Measurements from ENCODE around the gene C8A.

Gene C8A

GRCh38 chr1:56819387-56819899, 35.2 kb upstream of the C8A start, which contains the start of gene FYB2:
TSS of gene FYB2 (minus strand) at chr1:56819404. CDS start at chr1:56819290, 114 bp downstream.
- no CpG with 5 or more reads among the region's 10 CpGs for WGBS, 2 donors (ENCODE audit: extremely low coverage in 2 of 2, insufficient read length in 2 of 2, insufficient replicate concordance in 1 of 2)
- Histone ChIP-seq H2BK15ac (ENCODE audit: low read length) (peak within 1 kb of the TSS; percentile 13), H3K4me2 (ENCODE audit: insufficient read depth, low read length, poor library complexity, severe bottlenecking) (no peak within 1 kb of the TSS), H3K9me3 (replicated peaks in 1 of 2; ENCODE audit: control insufficient read depth in 2 of 2, insufficient read depth in 1 of 2, low read depth in 1 of 2, low read length in 2 of 2) (peaks cover 0 to 2% of the 10 kb centered on the region in 2 donors), H3K9ac (ENCODE audit: low read depth, low read length, poor library complexity) (peak within 1 kb of the TSS; percentile 73), H2AFZ (ENCODE audit: low read length) (peak within 1 kb of the TSS; percentile 28), H3K18ac (ENCODE audit: low read length) (peak within 1 kb of the TSS; percentile 80), H3K27me3 (ENCODE audit: control insufficient read depth in 3 of 3, insufficient read depth in 3 of 3, low read depth in 1 of 3, low read length in 3 of 3) (peaks cover 0 to 8% (median 0%) of the 10 kb centered on the region in 3 experiments), H4K91ac (ENCODE audit: low read depth, low read length, poor library complexity) (no peak within 1 kb of the TSS), H2BK120ac (ENCODE audit: low read depth, low read length) (no peak within 1 kb of the TSS), H3K14ac (ENCODE audit: low read length) (peak within 1 kb of the TSS; percentile 51), H2BK12ac (ENCODE audit: low read length) (no peak within 1 kb of the TSS), H3K4me3 (ENCODE audit: low read length in 2 of 2) (no peak within 1 kb of the TSS), H2AK5ac (ENCODE audit: low read depth, low read length) (peak within 1 kb of the TSS; percentile 43), H3K27ac (replicated peaks; ENCODE audit: low read length) (peak within 1 kb of the TSS; percentile 16), H3K4ac (ENCODE audit: low read length) (no peak within 1 kb of the TSS), H3K4me1 (ENCODE audit: control insufficient read depth in 2 of 2, insufficient read depth in 1 of 2, low read depth in 1 of 2, low read length in 2 of 2) (peaks cover 3 to 13% of the 10 kb centered on the region in 2 donors), H3K79me1 (ENCODE audit: low read depth, low read length) (no peaks in the 10 kb centered on the region), H3K36me3 (replicated peaks in 1 of 2; ENCODE audit: control insufficient read depth in 2 of 2, insufficient read depth in 2 of 2, low read length in 2 of 2) (no peaks in the 10 kb centered on the region), H3K23ac (ENCODE audit: low read depth, low read length, poor library complexity) (no peak within 1 kb of the TSS), H4K8ac (ENCODE audit: low read depth, low read length) (no peak within 1 kb of the TSS), H2BK5ac (ENCODE audit: low read length) (no peak within 1 kb of the TSS)
- no peak for DNase-seq (ENCODE audit: low spot score)

- Histone ChIP-seq H3K79me1 (ENCODE audit: low read depth, low read length) (no peaks in the 10 kb centered on the region), H3K27ac (replicated peaks; ENCODE audit: low read length) (no peak overlapping the region), H3K27me3 (ENCODE audit: control insufficient read depth in 3 of 3, insufficient read depth in 3 of 3, low read depth in 1 of 3, low read length in 3 of 3) (peaks cover 0 to 8% (median 0%) of the 10 kb centered on the region in 3 experiments), H3K9me3 (replicated peaks in 1 of 2; ENCODE audit: control insufficient read depth in 2 of 2, insufficient read depth in 1 of 2, low read depth in 1 of 2, low read length in 2 of 2) (no peaks in the 10 kb centered on the region), H4K91ac (ENCODE audit: low read depth, low read length, poor library complexity) (no peak overlapping the region), H2BK12ac (ENCODE audit: low read length) (no peak overlapping the region), H2BK120ac (ENCODE audit: low read depth, low read length) (no peak overlapping the region), H2AFZ (ENCODE audit: low read length) (no peak overlapping the region), H2BK5ac (ENCODE audit: low read length) (no peak overlapping the region), H3K9ac (ENCODE audit: low read depth, low read length, poor library complexity) (no peak overlapping the region), H3K23ac (ENCODE audit: low read depth, low read length, poor library complexity) (no peak overlapping the region), H3K4me3 (ENCODE audit: low read length in 2 of 2) (no peak overlapping the region), H2AK5ac (ENCODE audit: low read depth, low read length) (no peak overlapping the region), H3K18ac (ENCODE audit: low read length) (no peak overlapping the region), H3K4me1 (ENCODE audit: control insufficient read depth in 2 of 2, insufficient read depth in 1 of 2, low read depth in 1 of 2, low read length in 2 of 2) (peaks cover 3 to 18% of the 10 kb centered on the region in 2 donors), H4K8ac (ENCODE audit: low read depth, low read length) (no peak overlapping the region), H3K4ac (ENCODE audit: low read length) (no peak overlapping the region), H3K4me2 (ENCODE audit: insufficient read depth, low read length, poor library complexity, severe bottlenecking) (no peak overlapping the region), H3K36me3 (replicated peaks in 1 of 2; ENCODE audit: control insufficient read depth in 2 of 2, insufficient read depth in 2 of 2, low read length in 2 of 2) (no peaks in the 10 kb centered on the region), H2BK15ac (ENCODE audit: low read length) (no peak overlapping the region), H3K14ac (ENCODE audit: low read length) (no peak overlapping the region)
- DNase-seq (ENCODE audit: low spot score) = peak; percentile 78
- no CpG with 5 or more reads among the region's 7 CpGs for WGBS, 2 donors (ENCODE audit: extremely low coverage in 2 of 2, insufficient read length in 2 of 2, insufficient replicate concordance in 1 of 2)
Observed at GRCh38 chr1:56820755-56821461, 33.7 kb upstream of the C8A start.

- no peak overlapping the region for H2BK12ac ChIP-seq (ENCODE audit: low read length)
- H2BK15ac ChIP-seq (ENCODE audit: low read length) = no peak overlapping the region
- H3K9me3 ChIP-seq (replicated peaks in 1 of 2; ENCODE audit: control insufficient read depth in 2 of 2, insufficient read depth in 1 of 2, low read depth in 1 of 2, low read length in 2 of 2) = no peaks in the 10 kb centered on the region
- no peak overlapping the region for H4K91ac ChIP-seq (ENCODE audit: low read depth, low read length, poor library complexity)
- H2AFZ ChIP-seq (ENCODE audit: low read length) = no peak overlapping the region
- H3K79me1 ChIP-seq (ENCODE audit: low read depth, low read length) = no peaks in the 10 kb centered on the region
- no peak overlapping the region for H3K4me2 ChIP-seq (ENCODE audit: insufficient read depth, low read length, poor library complexity, severe bottlenecking)
- no peak overlapping the region for H2BK5ac ChIP-seq (ENCODE audit: low read length)
- no peak overlapping the region for H3K9ac ChIP-seq (ENCODE audit: low read depth, low read length, poor library complexity)
- no peak overlapping the region for H2BK120ac ChIP-seq (ENCODE audit: low read depth, low read length)
- no CpG with 5 or more reads among the region's 1 CpG for WGBS, 2 donors (ENCODE audit: extremely low coverage in 2 of 2, insufficient read length in 2 of 2, insufficient replicate concordance in 1 of 2)
- H3K4me1 ChIP-seq (ENCODE audit: control insufficient read depth in 2 of 2, insufficient read depth in 1 of 2, low read depth in 1 of 2, low read length in 2 of 2) = peaks cover 3 to 18% of the 10 kb centered on the region in 2 donors
- H3K27me3 ChIP-seq (ENCODE audit: control insufficient read depth in 3 of 3, insufficient read depth in 3 of 3, low read depth in 1 of 3, low read length in 3 of 3) = peaks cover 0 to 8% (median 0%) of the 10 kb centered on the region in 3 experiments
- DNase-seq (ENCODE audit: low spot score) = no peak
- no peak overlapping the region for H3K4me3 ChIP-seq (ENCODE audit: low read length in 2 of 2)
- H3K23ac ChIP-seq (ENCODE audit: low read depth, low read length, poor library complexity) = no peak overlapping the region
- no peak overlapping the region for H2AK5ac ChIP-seq (ENCODE audit: low read depth, low read length)
- H3K18ac ChIP-seq (ENCODE audit: low read length) = no peak overlapping the region
- no peak overlapping the region for H3K4ac ChIP-seq (ENCODE audit: low read length)
- H3K14ac ChIP-seq (ENCODE audit: low read length) = no peak overlapping the region
- no peaks in the 10 kb centered on the region for H3K36me3 ChIP-seq (replicated peaks in 1 of 2; ENCODE audit: control insufficient read depth in 2 of 2, insufficient read depth in 2 of 2, low read length in 2 of 2)
- H3K27ac ChIP-seq (replicated peaks; ENCODE audit: low read length) = no peak overlapping the region
- H4K8ac ChIP-seq (ENCODE audit: low read depth, low read length) = no peak overlapping the region
Observed at GRCh38 chr1:56821462-56821797, 33.2 kb upstream of the C8A start.

GRCh38 chr1:56824271-56824670, 30.3 kb upstream of the C8A start:
- Histone ChIP-seq H4K8ac (ENCODE audit: low read depth, low read length) (no peak overlapping the region), H3K4me1 (ENCODE audit: control insufficient read depth in 2 of 2, insufficient read depth in 1 of 2, low read depth in 1 of 2, low read length in 2 of 2) (peaks cover 0 to 9% of the 10 kb centered on the region in 2 donors), H2BK5ac (ENCODE audit: low read length) (no peak overlapping the region), H3K36me3 (replicated peaks in 1 of 2; ENCODE audit: control insufficient read depth in 2 of 2, insufficient read depth in 2 of 2, low read length in 2 of 2) (no peaks in the 10 kb centered on the region), H3K9me3 (replicated peaks in 1 of 2; ENCODE audit: control insufficient read depth in 2 of 2, insufficient read depth in 1 of 2, low read depth in 1 of 2, low read length in 2 of 2) (no peaks in the 10 kb centered on the region), H2AFZ (ENCODE audit: low read length) (no peak overlapping the region), H3K27me3 (ENCODE audit: control insufficient read depth in 3 of 3, insufficient read depth in 3 of 3, low read depth in 1 of 3, low read length in 3 of 3) (peaks cover 0 to 9% (median 0%) of the 10 kb centered on the region in 3 experiments), H3K79me1 (ENCODE audit: low read depth, low read length) (no peaks in the 10 kb centered on the region), H2BK15ac (ENCODE audit: low read length) (no peak overlapping the region), H2BK12ac (ENCODE audit: low read length) (no peak overlapping the region), H3K18ac (ENCODE audit: low read length) (no peak overlapping the region), H2AK5ac (ENCODE audit: low read depth, low read length) (no peak overlapping the region), H3K9ac (ENCODE audit: low read depth, low read length, poor library complexity) (no peak overlapping the region), H3K4me2 (ENCODE audit: insufficient read depth, low read length, poor library complexity, severe bottlenecking) (no peak overlapping the region), H3K27ac (replicated peaks; ENCODE audit: low read length) (no peak overlapping the region), H3K23ac (ENCODE audit: low read depth, low read length, poor library complexity) (no peak overlapping the region), H3K14ac (ENCODE audit: low read length) (no peak overlapping the region), H2BK120ac (ENCODE audit: low read depth, low read length) (no peak overlapping the region), H4K91ac (ENCODE audit: low read depth, low read length, poor library complexity) (no peak overlapping the region), H3K4me3 (ENCODE audit: low read length in 2 of 2) (no peak overlapping the region), H3K4ac (ENCODE audit: low read length) (no peak overlapping the region)
- DNase-seq (ENCODE audit: low spot score) = no peak
- no CpG with 5 or more reads among the region's 2 CpGs for WGBS, 2 donors (ENCODE audit: extremely low coverage in 2 of 2, insufficient read length in 2 of 2, insufficient replicate concordance in 1 of 2)

All from neuronal stem cell (in vitro differentiated cells).